ENCODE results near the gene CDC42SE2.
"Not testable (repeated sequence)": the region's sequence is repeated elsewhere in the genome, so short reads cannot be mapped to it uniquely, and the experiment has no call there.

GRCh38 chr5:131336801-131337200 is 72.9 kb downstream of the CDC42SE2 start:
- TF ChIP-seq CTCF (conservative IDR thresholded peaks at IDR 0.05; ENCODE audit: low read depth, low read length); RCOR1 (IDR thresholded peaks at IDR 0.05; ENCODE audit: insufficient replicate concordance, low read length); RFX5 (IDR thresholded peaks at IDR 0.05; ENCODE audit: low read depth, low read length): not testable (repeated sequence)
